Measurements from ENCODE around the gene CAPN8. TPM values are rescaled to one million over a fixed set of nuclear protein-coding genes. Genes with fewer than 3 reads are reported as not detected.

CAPN8 gene
- total RNA-seq, 1 donor from 2014 or later = not detected

GRCh38 chr1:223549740-223550139 lies 115.8 kb downstream of the CAPN8 start:
- no peak for DNase-seq (ENCODE audit: low spot score in 2 of 2)
- Histone ChIP-seq H3K4me1 (no peaks in the 10 kb centered on the region), H3K36me3 (no peaks in the 10 kb centered on the region), H3K27ac (no peak overlapping the region), H3K27me3 (no peaks in the 10 kb centered on the region), H3K9me3 (no peaks in the 10 kb centered on the region), H3K4me3 (no peak overlapping the region)
- intact Hi-C loops (cut with DNase I) = no loop called here
- TF ChIP-seq CTCF (IDR thresholded peaks at IDR 0.05) = no peak

GRCh38 chr1:223547316-223548114 lies 118.0 kb downstream of the CAPN8 start:
- intact Hi-C loops (cut with DNase I) = no loop called here
- DNase-seq (ENCODE audit: low spot score in 2 of 2) = no peak

GRCh38 chr1:223545343-223545742 lies 120.2 kb downstream of the CAPN8 start:
- intact Hi-C loops (cut with DNase I) = no loop called here
- Histone ChIP-seq H3K4me1 (no peaks in the 10 kb centered on the region), H3K4me3 (no peak overlapping the region), H3K36me3 (no peaks in the 10 kb centered on the region), H3K9me3 (no peaks in the 10 kb centered on the region), H3K27ac (no peak overlapping the region), H3K27me3 (no peaks in the 10 kb centered on the region)
- no peak for DNase-seq (ENCODE audit: low spot score in 2 of 2)
- TF ChIP-seq CTCF (IDR thresholded peaks at IDR 0.05) = no peak

More at GRCh38 chr1:223547316-223548114, 118.0 kb downstream of the CAPN8 start:
- Histone ChIP-seq H3K4me1 (no peaks in the 10 kb centered on the region), H3K4me3 (no peak overlapping the region), H3K27me3 (no peaks in the 10 kb centered on the region), H3K9me3 (no peaks in the 10 kb centered on the region), H3K27ac (no peak overlapping the region), H3K36me3 (no peaks in the 10 kb centered on the region)
- TF ChIP-seq CTCF (IDR thresholded peaks at IDR 0.05) = no peak

- Histone ChIP-seq H3K4me1 (no peaks in the 10 kb centered on the region), H3K4me3 (no peak overlapping the region), H3K27ac (no peak overlapping the region), H3K9me3 (no peaks in the 10 kb centered on the region), H3K27me3 (no peaks in the 10 kb centered on the region), H3K36me3 (no peaks in the 10 kb centered on the region)
- no peak for DNase-seq (ENCODE audit: low spot score in 2 of 2)
- intact Hi-C loops (cut with DNase I) = no loop called here
- TF ChIP-seq CTCF (IDR thresholded peaks at IDR 0.05) = no peak
Measured at GRCh38 chr1:223543560-223543959, 121.9 kb downstream of the CAPN8 start.

GRCh38 chr1:223542831-223543230 lies 122.7 kb downstream of the CAPN8 start:
- H3K36me3 ChIP-seq = no peaks in the 10 kb centered on the region
- no peaks in the 10 kb centered on the region for H3K4me1 ChIP-seq
- DNase-seq (ENCODE audit: low spot score in 2 of 2) = no peak
- intact Hi-C loops (cut with DNase I) = no loop called here
- H3K9me3 ChIP-seq = no peaks in the 10 kb centered on the region
- no peak for TF ChIP-seq CTCF (IDR thresholded peaks at IDR 0.05)
- no peak overlapping the region for H3K27ac ChIP-seq
- H3K4me3 ChIP-seq = no peak overlapping the region
- no peaks in the 10 kb centered on the region for H3K27me3 ChIP-seq
